Psoas muscle (tissue), 8 donors: ENCODE data around the gene INO80. TPM values are rescaled to one million over a fixed set of nuclear protein-coding genes. Genes with fewer than 3 reads are reported as not detected.

ENCODE experiments used
- ATAC-seq, 4 donors: fragments of 200-7000 bp; cut with Tn5 transposase; one replicate each; pipeline ENCODE4 v1.9.1; 2020; ENCODE audit warnings: moderate library complexity in 3 of 4, mild to moderate bottlenecking in 2 of 4
- DNase-seq, 2 donors: peaks; one replicate each; pipeline ENCODE4 v3.0.0-alpha.2; 2020
- H3K27ac ChIP-seq: fragments of 200-600 bp; one replicate; pipeline ENCODE4 v1.8.0; 2022
- H3K27me3 ChIP-seq, 3 donors: fragments of 200-600 bp in 1 of 3; one replicate each; pipeline versions ENCODE4 v1.6.1 to v1.8.0; 2013 to 2022; ENCODE audit warnings: low read length in 2 of 3, mild to moderate bottlenecking in 2 of 3, moderate library complexity in 1 of 3; ENCODE audit not compliant: insufficient read depth in 3 of 3
- H3K36me3 ChIP-seq, 2 donors: fragments of 200-600 bp in 1 of 2; one replicate each; pipeline versions ENCODE4 v1.6.1 to v1.8.0; 2013 to 2022; ENCODE audit warnings: low read depth in 1 of 2, mild to moderate bottlenecking in 1 of 2, moderate library complexity in 1 of 2; ENCODE audit not compliant: insufficient read depth in 1 of 2
- H3K4me1 ChIP-seq: fragments of 200-600 bp; one replicate; pipeline ENCODE4 v1.8.0; 2022
- H3K4me3 ChIP-seq: fragments of 200-600 bp; one replicate; pipeline ENCODE4 v1.8.0; 2022; ENCODE audit warnings: mild to moderate bottlenecking
- H3K9me3 ChIP-seq: fragments of 200-600 bp; one replicate; pipeline ENCODE4 v1.8.0; 2022
- WGBS, 3 donors: extraction: QIAGEN DNeasy Blood & Tissue Kit; methylation state at CpG; one replicate each; pipeline versions ENCODE4 v1.1.6 to v1.1.7; 2013; 5-methylcytosine and 5-hydroxymethylcytosine counted together
- intact Hi-C, 2 donors: fragments of 100-400 bp; cut with DNase I; formaldehyde crosslinking; loops; one replicate each; pipeline versions ENCODE4 v1.11.0 to v1.14.2; 2022
- polyA plus RNA-seq, 3 donors: library from polyadenylated mRNA; stranded (reverse); fragments of 200-250 nt; gene quantifications; one replicate each; pipeline ENCODE4 v1.2.3, GENCODE V29; 2013
- total RNA-seq, 4 donors: library from RNA; stranded (reverse); fragmentation: NEBNext Ultra II Directional in 2 of 4; extraction: Animal tissue kit (Norgen Biotek cat#: 25700) in 2 of 4; gene quantifications; one replicate each; pipeline versions ENCODE4 v1.2.1 to v1.2.4, GENCODE V29; 2021 to 2023
- TF ChIP-seq, protein P1 (sequence below): fragments of 200-600 bp; IDR thresholded peaks from one replicate; pipeline ENCODE4 v1.8.0; 2022; ENCODE audit warnings: antibody characterized with exemption
- donor health status: healthy with polysubstance abuse.
- donor health status: DM: no; HTN: no; CAD: no; lungs with moderate emphysema.
- donor health status: Bipolar disorder and iron deficiency.
- donor health status: healthy.
- donor health status: DM: yes; HTN: yes; CAD: no.
- donor health status: DM: no; HTN: no; CAD: no.
- donor health status: DM: no; HTN: no; CAD: no.
- donor health status: DM: yes; HTN: yes; CAD: no.

The INO80 gene
- total and polyA plus RNA-seq, 7 donors, result 12.4 to 30.5 (median 20.1) TPM

DNA sequence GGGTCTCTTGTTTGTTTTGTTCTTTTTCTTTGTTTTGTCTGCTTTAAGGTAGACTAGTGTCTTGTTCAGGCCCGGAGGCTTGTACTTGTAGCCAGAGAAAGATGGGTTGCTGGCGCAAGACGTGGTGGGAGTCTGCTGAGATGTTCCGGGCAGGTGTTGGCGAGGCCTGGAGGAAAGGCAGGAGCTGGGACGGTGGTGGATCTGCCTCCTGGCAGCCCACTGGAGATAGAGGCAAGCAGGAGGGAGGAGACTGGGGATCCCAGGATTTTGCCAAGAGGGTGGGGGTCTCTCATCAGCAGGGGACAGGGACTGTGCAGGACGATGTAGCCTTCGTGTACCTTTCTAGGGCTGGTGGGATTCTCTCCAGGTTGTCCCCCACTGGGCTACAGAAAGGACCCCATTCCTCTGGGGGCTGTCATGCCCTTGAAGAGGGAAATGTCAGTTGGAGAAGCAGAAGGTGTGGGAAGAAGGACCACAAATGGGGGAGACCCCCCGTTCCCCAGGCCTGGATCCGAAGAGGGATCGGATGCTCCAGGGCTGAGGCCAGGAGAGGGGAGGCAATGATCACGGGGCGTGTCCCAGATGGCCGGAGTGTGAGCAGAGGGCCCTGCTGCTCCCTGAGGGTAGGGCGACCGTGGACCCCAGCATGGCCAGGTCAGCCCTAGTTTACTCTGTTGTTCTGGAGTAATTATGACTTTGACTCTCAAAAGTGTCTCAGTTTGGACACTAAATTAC lies 155.8 kb downstream of the INO80 start:
- Histone ChIP-seq H3K9me3 (no peaks in the 10 kb centered on the region), H3K27ac (no peak overlapping the region), H3K4me3 (no peak overlapping the region), H3K36me3 (peaks cover 0 to 3% of the 10 kb centered on the region in 2 donors), H3K27me3 (no peaks in the 10 kb centered on the region), H3K4me1 (peaks cover 23% of the 10 kb centered on the region)
- intact Hi-C loops, result no loop called here
- DNase-seq (no peak), ATAC-seq (no peak)
- WGBS, 3 donors, result 93 to 95% (median 94%) methylated on average over 16 of the region's 16 CpGs
- TF ChIP-seq, protein P1, sequence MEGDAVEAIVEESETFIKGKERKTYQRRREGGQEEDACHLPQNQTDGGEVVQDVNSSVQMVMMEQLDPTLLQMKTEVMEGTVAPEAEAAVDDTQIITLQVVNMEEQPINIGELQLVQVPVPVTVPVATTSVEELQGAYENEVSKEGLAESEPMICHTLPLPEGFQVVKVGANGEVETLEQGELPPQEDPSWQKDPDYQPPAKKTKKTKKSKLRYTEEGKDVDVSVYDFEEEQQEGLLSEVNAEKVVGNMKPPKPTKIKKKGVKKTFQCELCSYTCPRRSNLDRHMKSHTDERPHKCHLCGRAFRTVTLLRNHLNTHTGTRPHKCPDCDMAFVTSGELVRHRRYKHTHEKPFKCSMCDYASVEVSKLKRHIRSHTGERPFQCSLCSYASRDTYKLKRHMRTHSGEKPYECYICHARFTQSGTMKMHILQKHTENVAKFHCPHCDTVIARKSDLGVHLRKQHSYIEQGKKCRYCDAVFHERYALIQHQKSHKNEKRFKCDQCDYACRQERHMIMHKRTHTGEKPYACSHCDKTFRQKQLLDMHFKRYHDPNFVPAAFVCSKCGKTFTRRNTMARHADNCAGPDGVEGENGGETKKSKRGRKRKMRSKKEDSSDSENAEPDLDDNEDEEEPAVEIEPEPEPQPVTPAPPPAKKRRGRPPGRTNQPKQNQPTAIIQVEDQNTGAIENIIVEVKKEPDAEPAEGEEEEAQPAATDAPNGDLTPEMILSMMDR, result no peak

DNA sequence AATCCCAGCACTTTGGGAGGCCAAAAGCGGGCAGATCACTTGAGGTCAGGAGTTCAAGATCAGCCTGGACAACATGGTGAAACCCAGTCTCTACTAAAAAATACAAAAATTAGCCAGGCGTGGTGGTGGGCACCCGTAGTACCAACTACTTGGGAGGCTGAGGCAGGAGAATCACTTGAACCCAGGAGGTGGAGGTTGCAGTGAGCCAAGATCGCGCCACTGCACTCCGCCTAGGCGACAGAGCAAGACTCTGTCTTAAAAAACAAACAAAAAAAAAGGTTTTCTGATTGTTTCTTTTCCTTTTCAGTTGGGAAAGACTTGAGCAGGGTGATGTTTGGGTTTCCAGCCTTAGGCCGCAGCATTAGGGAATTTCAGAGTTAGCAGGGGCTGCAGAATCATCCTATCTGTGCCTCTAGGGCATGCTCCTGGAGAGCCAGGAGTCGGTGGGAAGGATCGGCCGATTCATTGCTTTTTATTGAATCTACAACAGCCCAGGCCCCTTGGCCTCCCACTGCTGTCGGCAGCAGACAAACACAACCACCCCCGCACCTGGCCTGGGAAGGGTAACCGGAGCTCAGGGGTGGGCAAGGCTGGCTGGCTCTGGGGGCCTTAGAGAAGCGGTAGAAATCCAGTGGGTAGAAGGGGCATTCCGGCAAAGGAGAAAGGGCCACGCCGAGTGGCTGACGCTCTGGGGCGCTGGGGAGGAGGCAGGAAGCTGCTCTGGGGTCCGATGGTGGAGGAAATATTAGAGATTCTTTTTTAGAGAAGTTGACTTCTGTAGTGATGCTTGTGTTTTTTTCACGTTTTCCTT lies 156.5 kb downstream of the INO80 start:
- Histone ChIP-seq H3K36me3 (peaks cover 0 to 9% of the 10 kb centered on the region in 2 donors), H3K27me3 (no peaks in the 10 kb centered on the region), H3K27ac (no peak overlapping the region), H3K4me3 (no peak overlapping the region), H3K4me1 (peaks cover 29% of the 10 kb centered on the region), H3K9me3 (no peaks in the 10 kb centered on the region)
- DNase-seq (no peak), ATAC-seq (no peak)
- TF ChIP-seq, protein P1, result no peak
- intact Hi-C loops, result no loop called here
- 90 to 93% (median 92%) methylated on average over 22 of the region's 22 CpGs for WGBS, 3 donors

DNA sequence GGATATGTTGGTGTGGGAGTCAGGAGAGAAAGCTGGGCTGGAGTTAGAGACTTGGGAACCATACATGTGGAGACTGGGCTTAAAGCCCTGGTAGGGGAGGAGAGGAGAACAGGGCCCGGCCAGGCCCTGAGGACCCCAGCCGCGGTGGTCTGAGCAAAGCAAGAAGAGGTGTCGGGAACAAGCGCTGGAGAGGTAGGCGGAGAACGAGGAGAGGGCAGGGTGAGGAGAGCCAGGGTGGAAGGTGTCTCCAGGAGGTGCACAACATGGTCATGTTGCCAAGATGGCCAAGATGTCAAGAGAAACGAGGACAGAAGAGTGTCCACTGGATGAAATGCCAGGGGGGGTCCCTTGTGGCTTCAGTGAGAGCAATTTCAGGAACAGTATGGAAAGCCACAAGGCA lies 157.4 kb downstream of the INO80 start:
- Histone ChIP-seq H3K4me3 (no peak overlapping the region), H3K4me1 (peaks cover 36% of the 10 kb centered on the region), H3K27me3 (no peaks in the 10 kb centered on the region), H3K9me3 (no peaks in the 10 kb centered on the region), H3K27ac (peak overlapping the region; percentile 86), H3K36me3 (peaks cover 0 to 9% of the 10 kb centered on the region in 2 donors)
- no peak for DNase-seq
- TF ChIP-seq, protein P1, result no peak
- ATAC-seq, result no peak
- WGBS, 3 donors, result 87 to 96% (median 92%) methylated on average over 8 of the region's 8 CpGs
- intact Hi-C loops, result no loop called here

DNA sequence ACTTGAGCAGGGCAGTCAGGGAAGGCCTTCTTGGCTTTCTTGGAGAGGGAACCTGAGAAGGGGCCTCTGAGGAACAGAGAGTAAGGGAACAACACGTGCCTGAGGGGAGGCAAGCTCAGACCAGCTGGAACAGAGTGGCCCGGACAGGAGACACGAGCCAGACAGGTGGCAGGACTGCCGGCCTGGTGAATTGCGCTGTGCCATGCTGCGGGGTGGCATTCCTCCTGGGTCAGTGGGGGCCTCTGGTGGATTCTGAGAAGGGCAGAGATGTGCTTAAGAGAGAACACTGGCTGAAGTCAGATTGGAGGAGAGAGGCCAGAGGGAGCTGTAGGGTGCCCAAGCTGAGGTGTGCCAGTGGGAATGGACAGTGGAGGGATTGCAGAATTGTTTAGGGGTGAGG lies 157.9 kb downstream of the INO80 start:
- TF ChIP-seq, protein P1, result no peak
- 32 to 50% (median 46%) methylated on average over 6 of the region's 6 CpGs for WGBS, 3 donors
- Histone ChIP-seq H3K9me3 (no peaks in the 10 kb centered on the region), H3K36me3 (peaks cover 0 to 9% of the 10 kb centered on the region in 2 donors), H3K4me3 (no peak overlapping the region), H3K27ac (peak overlapping the region; percentile 86), H3K4me1 (peaks cover 37% of the 10 kb centered on the region), H3K27me3 (no peaks in the 10 kb centered on the region)
- DNase-seq (peak; percentile 79 to 93), ATAC-seq (peak; percentile 57 to 69 (median 62))
- intact Hi-C loops, result no loop called here
